ENCODE data around the gene ADGRE3. TPM values are rescaled to one million over a fixed set of nuclear protein-coding genes. Genes with fewer than 3 reads are reported as not detected.

The ADGRE3 gene
- total and polyA plus RNA-seq, 2 of the 8 experiments (the other 6 are each of a cell fraction or from before 2014, with no cell fraction given) = not detected

- ChIA-PET POLR2A (ENCODE audit: partially characterized antibody) (no interaction called here), CTCF (ENCODE audit: partially characterized antibody) (interaction anchor here (1.2 to 10.8 kb wide), 2 partner anchors 24 to 106 kb away, joined by 3 to 149 read pairs; partner anchors contain the start of gene ZNF333)
- Histone ChIP-seq H3K23me2 (ENCODE audit: low read depth, low read length) (no peaks in the 10 kb centered on the region), H3K56ac (replicated peaks; ENCODE audit: insufficient read length, low read depth, low read length) (no peak overlapping the region), H3K27ac (ENCODE audit: low read depth, low read length) (no peak overlapping the region), H4K91ac (replicated peaks; ENCODE audit: insufficient read length, low read length) (no peak overlapping the region), H2AFZ (ENCODE audit: low read length) (no peak overlapping the region), H3K79me1 (ENCODE audit: low read depth, low read length) (no peaks in the 10 kb centered on the region), H3K36me3 (ENCODE audit: control insufficient read depth in 2 of 4, insufficient read depth in 4 of 4, low read length in 3 of 4) (no peaks in the 10 kb centered on the region), H3K4me3 (ENCODE audit: extremely low read depth in 1 of 4, insufficient read depth in 2 of 4, low read depth in 3 of 4, low read length in 4 of 4) (no peak overlapping the region), H2BK120ac (replicated peaks; ENCODE audit: low read depth, low read length) (no peak overlapping the region), H2BK20ac (ENCODE audit: low read length) (no peak overlapping the region), H3K4ac (replicated peaks; ENCODE audit: insufficient read length, low read depth, low read length) (no peak overlapping the region), H2BK15ac (ENCODE audit: low read length) (no peak overlapping the region), H3K14ac (ENCODE audit: insufficient read length) (no peak overlapping the region), H3K27me3 (replicated peaks in 1 of 4; ENCODE audit: control insufficient read depth in 3 of 4, extremely low read depth in 1 of 4, insufficient read depth in 3 of 4, low read length in 3 of 4) (no peaks in the 10 kb centered on the region), H2AK5ac (ENCODE audit: low read depth, low read length) (no peak overlapping the region), H3K9ac (replicated peaks in 1 of 4; ENCODE audit: extremely low read depth in 1 of 4, low read depth in 3 of 4, low read length in 3 of 4) (no peak overlapping the region), H3K4me2 (ENCODE audit: insufficient read depth in 1 of 2, low read depth in 2 of 2, low read length in 2 of 2) (no peak overlapping the region), H4K8ac (ENCODE audit: extremely low read depth, insufficient read depth, low read length) (no peak overlapping the region), H3K23ac (ENCODE audit: insufficient read length) (no peak overlapping the region), H2BK5ac (ENCODE audit: low read depth, low read length) (no peak overlapping the region), H3K79me2 (ENCODE audit: control insufficient read depth in 1 of 2, insufficient read depth in 2 of 2, low read length in 2 of 2) (no peaks in the 10 kb centered on the region), H3K4me1 (replicated peaks in 1 of 4; ENCODE audit: control insufficient read depth in 3 of 4, insufficient read depth in 4 of 4, low read length in 3 of 4) (no peaks in the 10 kb centered on the region), H2BK12ac (ENCODE audit: low read depth, low read length) (no peak overlapping the region), H4K5ac (ENCODE audit: insufficient read length, low read depth, low read length) (no peak overlapping the region), H3K9me3 (ENCODE audit: insufficient read depth in 2 of 2, low read depth in 1 of 2, low read length in 1 of 2) (no peaks in the 10 kb centered on the region; a peak in 1 of 4 replicates), H4K20me1 (replicated peaks in 1 of 2; ENCODE audit: control insufficient read depth in 1 of 2, insufficient read depth in 2 of 2, low read length in 2 of 2) (no peaks in the 10 kb centered on the region), H3K18ac (ENCODE audit: extremely low read depth, low read length) (no peak overlapping the region)
- TF ChIP-seq, protein P1, sequence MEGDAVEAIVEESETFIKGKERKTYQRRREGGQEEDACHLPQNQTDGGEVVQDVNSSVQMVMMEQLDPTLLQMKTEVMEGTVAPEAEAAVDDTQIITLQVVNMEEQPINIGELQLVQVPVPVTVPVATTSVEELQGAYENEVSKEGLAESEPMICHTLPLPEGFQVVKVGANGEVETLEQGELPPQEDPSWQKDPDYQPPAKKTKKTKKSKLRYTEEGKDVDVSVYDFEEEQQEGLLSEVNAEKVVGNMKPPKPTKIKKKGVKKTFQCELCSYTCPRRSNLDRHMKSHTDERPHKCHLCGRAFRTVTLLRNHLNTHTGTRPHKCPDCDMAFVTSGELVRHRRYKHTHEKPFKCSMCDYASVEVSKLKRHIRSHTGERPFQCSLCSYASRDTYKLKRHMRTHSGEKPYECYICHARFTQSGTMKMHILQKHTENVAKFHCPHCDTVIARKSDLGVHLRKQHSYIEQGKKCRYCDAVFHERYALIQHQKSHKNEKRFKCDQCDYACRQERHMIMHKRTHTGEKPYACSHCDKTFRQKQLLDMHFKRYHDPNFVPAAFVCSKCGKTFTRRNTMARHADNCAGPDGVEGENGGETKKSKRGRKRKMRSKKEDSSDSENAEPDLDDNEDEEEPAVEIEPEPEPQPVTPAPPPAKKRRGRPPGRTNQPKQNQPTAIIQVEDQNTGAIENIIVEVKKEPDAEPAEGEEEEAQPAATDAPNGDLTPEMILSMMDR (IDR thresholded peaks at IDR 0.05; ENCODE audit: control extremely low read depth in 1 of 3, insufficient read depth in 1 of 3, low read depth in 1 of 3, low read length in 3 of 3) = peak in 2 of 3 experiments; percentile 3 to 10; a peak in 1 of 4 replicates
- TF ChIP-seq KDM1A (IDR thresholded peaks at IDR 0.05; ENCODE audit: borderline replicate concordance, low read length) (peak; percentile 92), HDAC2 (IDR thresholded peaks at IDR 0.05; ENCODE audit: borderline replicate concordance in 1 of 2, low read depth in 2 of 2, low read length in 2 of 2) (peak in 1 of 2 experiments; percentile 33; a peak in 1 of 4 replicates), SIN3A (conservative IDR thresholded peaks at IDR 0.05 in 1 of 2, IDR thresholded peaks at IDR 0.05 in 1 of 2; ENCODE audit: low read depth in 1 of 2, low read length in 2 of 2) (no peak)
- FAIRE-seq = no peak
- no peak for DNase-seq (ENCODE audit: low read depth in 1 of 2, low spot score in 2 of 2)
- WGBS, 2 experiments (ENCODE audit: extremely low coverage in 1 of 2, insufficient coverage in 1 of 2, insufficient read length in 1 of 2, insufficient replicate concordance in 2 of 2, low coverage in 1 of 2, low lambda C conversion rate in 2 of 2, missing lambda C conversion rate in 1 of 2) = 73% methylated on average over 6 of the region's 6 CpGs; no CpG with 5 or more reads in 1 of the 2 experiments
These were observed 93.9 kb downstream of the ADGRE3 start for GRCh38 chr19:14580623-14581237.
